Liver (tissue), 9 donors: ENCODE results near the gene LAMB1. TPM values are rescaled to one million over a fixed set of nuclear protein-coding genes. Genes with fewer than 3 reads are reported as not detected.

Experiments used
- DNase-seq: peaks from one replicate; pipeline ENCODE4 v3.0.0-alpha.2; 2017; ENCODE audit warnings: low spot score
- H3K27ac ChIP-seq, 2 donors: one replicate each; pipeline ENCODE4 v1.7.0; 2013; ENCODE audit warnings: inconsistent platforms in 2 of 2, low read length in 2 of 2, control low read depth in 1 of 2, low read depth in 1 of 2, mild to moderate bottlenecking in 1 of 2
- H3K27me3 ChIP-seq, 4 donors: one replicate each; pipeline versions ENCODE4 v1.6.1 to v1.7.0; 2013; ENCODE audit warnings: low read length in 3 of 4, inconsistent platforms in 1 of 4, mild to moderate bottlenecking in 1 of 4, moderate library complexity in 1 of 4; ENCODE audit not compliant: control insufficient read depth in 4 of 4, insufficient read depth in 4 of 4
- H3K36me3 ChIP-seq, 4 donors: one replicate each; pipeline versions ENCODE4 v1.6.1 to v1.7.0; 2013; ENCODE audit warnings: low read length in 3 of 4, mild to moderate bottlenecking in 3 of 4, low read depth in 1 of 4, moderate library complexity in 1 of 4; ENCODE audit not compliant: control insufficient read depth in 4 of 4, insufficient read depth in 3 of 4
- H3K4me1 ChIP-seq, 4 donors: one replicate each; pipeline versions ENCODE4 v1.6.1 to v1.7.0; 2013; ENCODE audit warnings: low read length in 3 of 4, mild to moderate bottlenecking in 3 of 4, moderate library complexity in 1 of 4; ENCODE audit not compliant: control insufficient read depth in 4 of 4, insufficient read depth in 4 of 4
- H3K4me3 ChIP-seq, 3 donors: one replicate each; pipeline versions ENCODE4 v1.6.1 to v1.7.0; 2013; ENCODE audit warnings: low read length in 3 of 3, control low read depth in 1 of 3, low read depth in 1 of 3, mild to moderate bottlenecking in 1 of 3
- H3K9ac ChIP-seq, 2 donors: one replicate each; pipeline ENCODE4 v1.7.0; 2013; ENCODE audit warnings: low read length in 2 of 2, mild to moderate bottlenecking in 2 of 2, moderate library complexity in 2 of 2, control low read depth in 1 of 2, low read depth in 1 of 2
- H3K9me3 ChIP-seq, 4 donors: one replicate each; pipeline versions ENCODE4 v1.6.1 to v1.7.0; 2013; ENCODE audit warnings: low read length in 3 of 4; ENCODE audit not compliant: control insufficient read depth in 4 of 4
- EGR1 ChIP-seq, 2 donors: IDR thresholded peaks; 2 replicates each; pipeline ENCODE4 v1.6.1; 2016 to 2018; ENCODE audit warnings: antibody characterized with exemption in 2 of 2, low read depth in 2 of 2
- FOXA1 ChIP-seq: IDR thresholded peaks from 2 replicates; pipeline ENCODE4 v1.6.1; 2016; ENCODE audit warnings: antibody characterized with exemption
- FOXA2 ChIP-seq: IDR thresholded peaks from 2 replicates; pipeline ENCODE4 v1.6.1; 2016; ENCODE audit warnings: antibody characterized with exemption
- GABPA ChIP-seq, 2 donors: IDR thresholded peaks in 1 of 2; conservative IDR thresholded peaks in 1 of 2; 2 replicates each; pipeline ENCODE4 v1.6.1; 2016; ENCODE audit warnings: antibody characterized with exemption in 2 of 2, mild to moderate bottlenecking in 1 of 2, moderate library complexity in 1 of 2
- HNF4A ChIP-seq, 2 donors: conservative IDR thresholded peaks; 2 replicates each; pipeline ENCODE4 v1.6.1; 2016; ENCODE audit warnings: antibody characterized with exemption in 2 of 2, mild to moderate bottlenecking in 2 of 2
- HNF4G ChIP-seq: IDR thresholded peaks from 2 replicates; pipeline ENCODE4 v1.6.1; 2016; ENCODE audit warnings: antibody characterized with exemption
- JUND ChIP-seq, 2 donors: IDR thresholded peaks; 2 replicates each; pipeline ENCODE4 v1.6.1; 2016; ENCODE audit warnings: antibody characterized with exemption in 2 of 2
- NR2F2 ChIP-seq: IDR thresholded peaks from 2 replicates; pipeline ENCODE4 v1.6.1; 2016; ENCODE audit warnings: antibody characterized with exemption
- RAD21 ChIP-seq, 2 donors: IDR thresholded peaks; 2 replicates each; pipeline ENCODE4 v1.6.1; 2016; ENCODE audit warnings: antibody characterized with exemption in 2 of 2, mild to moderate bottlenecking in 2 of 2
- SP1 ChIP-seq: IDR thresholded peaks from 2 replicates; pipeline ENCODE4 v1.6.1; 2018; ENCODE audit warnings: antibody characterized with exemption, mild to moderate bottlenecking
- TAF1 ChIP-seq: conservative IDR thresholded peaks from 2 replicates; pipeline ENCODE4 v1.6.1; 2016; ENCODE audit warnings: antibody characterized with exemption, mild to moderate bottlenecking
- YY1 ChIP-seq: IDR thresholded peaks from 2 replicates; pipeline ENCODE4 v1.6.1; 2016; ENCODE audit warnings: antibody characterized with exemption, mild to moderate bottlenecking
- WGBS: extraction: QIAGEN DNeasy Blood & Tissue Kit; methylation state at CpG from one replicate; pipeline ENCODE4 v1.1.7; 2013; 5-methylcytosine and 5-hydroxymethylcytosine counted together
- polyA plus RNA-seq, 2 donors: library from polyadenylated mRNA; stranded (reverse) in 1 of 2; unstranded in 1 of 2; fragments of 200-250 nt in 1 of 2; fragments of >200 nt in 1 of 2; fragmentation: Nextera tagmentation in 1 of 2; extraction: Ambion mirVana in 1 of 2; gene quantifications; one replicate each; pipeline versions ENCODE4 v1.2.1 to v1.2.3, GENCODE V29; 2013 to 2015
- total RNA-seq, 2 donors: library from RNA; depleted of rRNA; stranded (reverse); fragments of >200 nt; gene quantifications; one replicate each; pipeline ENCODE4 v1.2.3, GENCODE V29; 2014
- TF ChIP-seq, protein P1 (sequence below): IDR thresholded peaks from 2 replicates; pipeline ENCODE4 v1.6.1; 2016; ENCODE audit warnings: antibody characterized with exemption
- TF ChIP-seq, protein P2 (sequence below): IDR thresholded peaks from 2 replicates; pipeline ENCODE4 v1.6.1; 2016; ENCODE audit warnings: antibody characterized with exemption, mild to moderate bottlenecking
- TF ChIP-seq, protein P3 (sequence below): IDR thresholded peaks from 2 replicates; pipeline ENCODE4 v1.6.1; 2016; ENCODE audit warnings: antibody characterized with exemption
- TF ChIP-seq, protein P4 (sequence below): fragments of 150-350 bp; IDR thresholded peaks from 2 replicates; pipeline ENCODE4 v1.5.1; 2017; ENCODE audit warnings: improper control_type of control experiment, low read depth, low read length; ENCODE audit not compliant: missing input control
- donor health status: healthy.
- donor health status: healthy.
- donor health status: healthy.
- donor health status: healthy.
- donor health status: healthy.

LAMB1 gene
- total and polyA plus RNA-seq, 4 donors = 12.6 to 63.1 (median 25.8) TPM

DNA sequence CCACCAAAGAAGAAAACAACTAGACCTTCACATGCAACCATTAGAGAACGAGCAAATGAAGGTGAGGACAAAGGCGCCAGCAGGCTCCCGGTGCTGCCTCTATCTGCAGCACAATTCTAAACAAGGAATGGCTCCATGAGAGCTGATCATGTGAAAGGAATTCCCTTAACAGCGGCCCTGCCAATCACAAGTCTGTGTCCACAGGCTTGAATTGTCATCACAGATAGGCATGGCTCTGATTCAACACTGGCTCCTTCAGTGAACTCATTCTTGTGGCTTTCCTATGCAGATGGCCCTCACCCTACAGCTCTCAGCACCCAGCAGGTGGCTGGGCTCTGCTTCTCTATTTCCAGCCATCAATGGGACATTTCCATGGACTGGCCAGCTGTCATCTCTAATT lies 36.2 kb downstream of the LAMB1 start:
- TF ChIP-seq FOXA2 (no peak), HNF4G (no peak), SP1 (no peak), TAF1 (no peak)
- Histone ChIP-seq H3K4me3 (no peak overlapping the region), H3K9ac (no peak overlapping the region), H3K27me3 (peaks cover 0 to 6% (median 0%) of the 10 kb centered on the region in 4 donors), H3K4me1 (peaks cover 0 to 9% (median under 1%) of the 10 kb centered on the region in 4 donors), H3K27ac (no peak overlapping the region), H3K36me3 (no peaks in the 10 kb centered on the region), H3K9me3 (no peaks in the 10 kb centered on the region)
- no peak for DNase-seq
- WGBS = 83% methylated on average over 4 of the region's 4 CpGs

DNA sequence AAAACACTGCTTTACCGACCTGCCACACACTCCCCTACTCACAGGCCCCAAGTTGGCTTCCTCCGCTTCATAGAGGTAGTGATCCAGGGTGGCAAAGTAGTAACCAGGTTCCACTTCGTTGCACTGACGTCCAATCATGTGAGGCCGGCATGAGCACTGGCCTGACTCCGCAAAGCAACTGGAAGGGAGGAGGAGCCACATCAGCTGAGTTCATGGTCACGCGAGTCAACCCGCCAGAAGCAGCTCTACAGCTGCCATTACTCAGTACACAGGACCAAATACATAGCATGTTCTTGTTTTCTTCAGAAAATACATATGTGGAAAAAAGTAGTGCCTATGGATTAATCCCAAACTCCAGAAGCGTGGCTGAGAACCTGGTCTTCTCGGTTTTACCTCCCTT lies 38.5 kb downstream of the LAMB1 start:
- Histone ChIP-seq H3K27ac (no peak overlapping the region), H3K4me3 (no peak overlapping the region), H3K36me3 (no peaks in the 10 kb centered on the region), H3K9me3 (no peaks in the 10 kb centered on the region), H3K9ac (no peak overlapping the region), H3K27me3 (peaks cover 0 to 6% (median 0%) of the 10 kb centered on the region in 4 donors), H3K4me1 (peaks cover 0 to 5% (median under 1%) of the 10 kb centered on the region in 4 donors)
- DNase-seq = no peak
- TF ChIP-seq, protein P1, sequence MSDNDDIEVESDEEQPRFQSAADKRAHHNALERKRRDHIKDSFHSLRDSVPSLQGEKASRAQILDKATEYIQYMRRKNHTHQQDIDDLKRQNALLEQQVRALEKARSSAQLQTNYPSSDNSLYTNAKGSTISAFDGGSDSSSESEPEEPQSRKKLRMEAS = no peak
- TF ChIP-seq, protein P2, sequence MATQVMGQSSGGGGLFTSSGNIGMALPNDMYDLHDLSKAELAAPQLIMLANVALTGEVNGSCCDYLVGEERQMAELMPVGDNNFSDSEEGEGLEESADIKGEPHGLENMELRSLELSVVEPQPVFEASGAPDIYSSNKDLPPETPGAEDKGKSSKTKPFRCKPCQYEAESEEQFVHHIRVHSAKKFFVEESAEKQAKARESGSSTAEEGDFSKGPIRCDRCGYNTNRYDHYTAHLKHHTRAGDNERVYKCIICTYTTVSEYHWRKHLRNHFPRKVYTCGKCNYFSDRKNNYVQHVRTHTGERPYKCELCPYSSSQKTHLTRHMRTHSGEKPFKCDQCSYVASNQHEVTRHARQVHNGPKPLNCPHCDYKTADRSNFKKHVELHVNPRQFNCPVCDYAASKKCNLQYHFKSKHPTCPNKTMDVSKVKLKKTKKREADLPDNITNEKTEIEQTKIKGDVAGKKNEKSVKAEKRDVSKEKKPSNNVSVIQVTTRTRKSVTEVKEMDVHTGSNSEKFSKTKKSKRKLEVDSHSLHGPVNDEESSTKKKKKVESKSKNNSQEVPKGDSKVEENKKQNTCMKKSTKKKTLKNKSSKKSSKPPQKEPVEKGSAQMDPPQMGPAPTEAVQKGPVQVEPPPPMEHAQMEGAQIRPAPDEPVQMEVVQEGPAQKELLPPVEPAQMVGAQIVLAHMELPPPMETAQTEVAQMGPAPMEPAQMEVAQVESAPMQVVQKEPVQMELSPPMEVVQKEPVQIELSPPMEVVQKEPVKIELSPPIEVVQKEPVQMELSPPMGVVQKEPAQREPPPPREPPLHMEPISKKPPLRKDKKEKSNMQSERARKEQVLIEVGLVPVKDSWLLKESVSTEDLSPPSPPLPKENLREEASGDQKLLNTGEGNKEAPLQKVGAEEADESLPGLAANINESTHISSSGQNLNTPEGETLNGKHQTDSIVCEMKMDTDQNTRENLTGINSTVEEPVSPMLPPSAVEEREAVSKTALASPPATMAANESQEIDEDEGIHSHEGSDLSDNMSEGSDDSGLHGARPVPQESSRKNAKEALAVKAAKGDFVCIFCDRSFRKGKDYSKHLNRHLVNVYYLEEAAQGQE = no peak
- TF ChIP-seq EGR1 (IDR thresholded peaks at IDR 0.05; ENCODE audit: low read depth in 2 of 2) = no peak
- no peak for TF ChIP-seq FOXA1
- no peak for TF ChIP-seq HNF4A (conservative IDR thresholded peaks at IDR 0.05)
- TF ChIP-seq FOXA2 = no peak
- TF ChIP-seq RAD21 (IDR thresholded peaks at IDR 0.05) = no peak
- TF ChIP-seq NR2F2 = no peak
- TF ChIP-seq, protein P3, sequence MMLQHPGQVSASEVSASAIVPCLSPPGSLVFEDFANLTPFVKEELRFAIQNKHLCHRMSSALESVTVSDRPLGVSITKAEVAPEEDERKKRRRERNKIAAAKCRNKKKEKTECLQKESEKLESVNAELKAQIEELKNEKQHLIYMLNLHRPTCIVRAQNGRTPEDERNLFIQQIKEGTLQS = no peak
- TF ChIP-seq GABPA (IDR thresholded peaks at IDR 0.05 in 1 of 2, conservative IDR thresholded peaks at IDR 0.05 in 1 of 2) = no peak
- TF ChIP-seq JUND (IDR thresholded peaks at IDR 0.05) = no peak
- TF ChIP-seq, protein P4, sequence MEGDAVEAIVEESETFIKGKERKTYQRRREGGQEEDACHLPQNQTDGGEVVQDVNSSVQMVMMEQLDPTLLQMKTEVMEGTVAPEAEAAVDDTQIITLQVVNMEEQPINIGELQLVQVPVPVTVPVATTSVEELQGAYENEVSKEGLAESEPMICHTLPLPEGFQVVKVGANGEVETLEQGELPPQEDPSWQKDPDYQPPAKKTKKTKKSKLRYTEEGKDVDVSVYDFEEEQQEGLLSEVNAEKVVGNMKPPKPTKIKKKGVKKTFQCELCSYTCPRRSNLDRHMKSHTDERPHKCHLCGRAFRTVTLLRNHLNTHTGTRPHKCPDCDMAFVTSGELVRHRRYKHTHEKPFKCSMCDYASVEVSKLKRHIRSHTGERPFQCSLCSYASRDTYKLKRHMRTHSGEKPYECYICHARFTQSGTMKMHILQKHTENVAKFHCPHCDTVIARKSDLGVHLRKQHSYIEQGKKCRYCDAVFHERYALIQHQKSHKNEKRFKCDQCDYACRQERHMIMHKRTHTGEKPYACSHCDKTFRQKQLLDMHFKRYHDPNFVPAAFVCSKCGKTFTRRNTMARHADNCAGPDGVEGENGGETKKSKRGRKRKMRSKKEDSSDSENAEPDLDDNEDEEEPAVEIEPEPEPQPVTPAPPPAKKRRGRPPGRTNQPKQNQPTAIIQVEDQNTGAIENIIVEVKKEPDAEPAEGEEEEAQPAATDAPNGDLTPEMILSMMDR = no peak
- TF ChIP-seq HNF4G = no peak
- TF ChIP-seq SP1 = no peak
- no peak for TF ChIP-seq YY1
- 94% methylated on average over 11 of the region's 11 CpGs for WGBS
